Thoracic aorta (tissue), 2 donors: Measurements from ENCODE around the gene PTGFRN. TPM values are rescaled to one million over a fixed set of nuclear protein-coding genes. Genes with fewer than 3 reads are reported as not detected.

Experiments used
- ATAC-seq: fragments of 150-250 bp; one replicate; pipeline ENCODE4 v1.8.0; 2017; ENCODE audit warnings: low read depth; ENCODE audit not compliant: insufficient number of reproducible peaks, low FRiP score
- DNase-seq: peaks from one replicate; pipeline ENCODE4 v3.0.0-alpha.2; 2020; ENCODE audit warnings: low spot score
- H3K27ac ChIP-seq, 2 donors: fragments of 200-600 bp; sonication (generic); 1 replicate in 1 of 2; 2 replicates in 1 of 2; pipeline ENCODE4 v1.5.1; 2016; ENCODE audit warnings: mild to moderate bottlenecking in 2 of 2, moderate library complexity in 2 of 2
- H3K27me3 ChIP-seq: fragments of 200-600 bp; sonication (generic); replicated peaks from 2 replicates; pipeline ENCODE4 v1.6.0; 2016; ENCODE audit warnings: mild to moderate bottlenecking; ENCODE audit not compliant: insufficient read depth
- H3K36me3 ChIP-seq: fragments of 200-600 bp; sonication (generic); one replicate; pipeline ENCODE4 v1.5.1; 2016
- H3K4me1 ChIP-seq, 2 donors: fragments of 200-600 bp; sonication (generic); 1 replicate in 1 of 2; 2 replicates in 1 of 2; pipeline versions ENCODE4 v1.5.1 to v1.6.0; 2016; ENCODE audit warnings: low read depth in 2 of 2, mild to moderate bottlenecking in 1 of 2; ENCODE audit not compliant: control insufficient read depth in 1 of 2
- H3K4me3 ChIP-seq: fragments of 200-600 bp; sonication (generic); 2 replicates; pipeline ENCODE4 v1.5.1; 2016; ENCODE audit warnings: mild to moderate bottlenecking
- H3K9me3 ChIP-seq: fragments of 200-600 bp; sonication (generic); 2 replicates; pipeline ENCODE4 v1.5.1; 2016
- total RNA-seq, 2 donors: library from RNA; depleted of rRNA; stranded (reverse); fragments of >200 nt; gene quantifications; one replicate each; pipeline versions ENCODE4 v1.1.0 to v1.2.3, GENCODE V29; 2016
- TF ChIP-seq, protein P1 (sequence below): fragments of 200-600 bp; sonication (generic); IDR thresholded peaks from one replicate; pipeline ENCODE4 v1.5.1; 2019; ENCODE audit warnings: antibody characterized with exemption

Gene PTGFRN
- total RNA-seq, 2 donors from 2014 or later: 24.5 to 32.7 TPM

DNA sequence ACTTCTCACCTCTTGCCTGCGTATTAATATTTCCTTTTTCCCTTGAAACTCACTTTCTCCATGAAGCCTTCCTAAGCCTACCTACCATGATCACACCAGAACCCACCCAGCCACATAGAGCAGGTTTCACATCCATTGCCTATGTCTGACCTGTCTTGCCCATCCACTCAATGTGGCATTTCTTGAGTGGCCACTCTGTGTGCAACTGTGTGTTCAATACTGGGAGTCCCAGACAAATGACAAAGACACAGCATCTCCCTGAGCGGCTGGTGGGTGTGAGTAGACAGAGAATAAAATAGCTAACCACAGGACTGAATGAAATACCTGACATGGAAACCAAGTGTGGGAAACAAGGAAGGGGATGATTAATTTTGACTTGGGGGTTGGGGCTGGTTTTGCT lies 3.1 kb downstream of the PTGFRN start:
- TF ChIP-seq, protein P1, sequence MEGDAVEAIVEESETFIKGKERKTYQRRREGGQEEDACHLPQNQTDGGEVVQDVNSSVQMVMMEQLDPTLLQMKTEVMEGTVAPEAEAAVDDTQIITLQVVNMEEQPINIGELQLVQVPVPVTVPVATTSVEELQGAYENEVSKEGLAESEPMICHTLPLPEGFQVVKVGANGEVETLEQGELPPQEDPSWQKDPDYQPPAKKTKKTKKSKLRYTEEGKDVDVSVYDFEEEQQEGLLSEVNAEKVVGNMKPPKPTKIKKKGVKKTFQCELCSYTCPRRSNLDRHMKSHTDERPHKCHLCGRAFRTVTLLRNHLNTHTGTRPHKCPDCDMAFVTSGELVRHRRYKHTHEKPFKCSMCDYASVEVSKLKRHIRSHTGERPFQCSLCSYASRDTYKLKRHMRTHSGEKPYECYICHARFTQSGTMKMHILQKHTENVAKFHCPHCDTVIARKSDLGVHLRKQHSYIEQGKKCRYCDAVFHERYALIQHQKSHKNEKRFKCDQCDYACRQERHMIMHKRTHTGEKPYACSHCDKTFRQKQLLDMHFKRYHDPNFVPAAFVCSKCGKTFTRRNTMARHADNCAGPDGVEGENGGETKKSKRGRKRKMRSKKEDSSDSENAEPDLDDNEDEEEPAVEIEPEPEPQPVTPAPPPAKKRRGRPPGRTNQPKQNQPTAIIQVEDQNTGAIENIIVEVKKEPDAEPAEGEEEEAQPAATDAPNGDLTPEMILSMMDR: no peak
- Histone ChIP-seq H3K9me3 (no peaks in the 10 kb centered on the region), H3K4me1 (peaks cover 5 to 29% of the 10 kb centered on the region in 2 donors), H3K36me3 (no peaks in the 10 kb centered on the region), H3K4me3 (no peak overlapping the region), H3K27me3 (no peaks in the 10 kb centered on the region), H3K27ac (no peak overlapping the region)
- DNase-seq (no peak), ATAC-seq (no peak)

DNA sequence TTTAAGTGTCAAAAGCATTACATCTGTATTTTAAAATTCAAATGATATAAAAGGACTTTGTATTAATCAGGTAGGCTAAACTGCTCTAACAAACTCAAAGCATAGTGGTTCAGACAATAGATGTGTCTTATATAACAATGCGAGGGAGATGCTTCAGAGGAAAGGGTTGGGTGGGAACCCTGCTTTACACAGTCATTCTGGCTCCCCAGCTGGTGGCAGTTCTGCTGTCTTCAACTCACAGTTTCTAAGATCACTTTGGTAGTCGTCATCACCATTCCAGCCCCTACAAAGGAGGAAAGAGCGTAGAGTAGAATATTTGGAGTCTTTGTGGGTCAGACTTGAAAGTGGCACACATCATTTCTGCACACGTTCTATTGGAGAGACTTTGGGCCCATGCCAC lies 4.2 kb downstream of the PTGFRN start:
- Histone ChIP-seq H3K4me1 (peaks cover 5 to 29% of the 10 kb centered on the region in 2 donors), H3K4me3 (no peak overlapping the region), H3K27ac (no peak overlapping the region), H3K36me3 (no peaks in the 10 kb centered on the region), H3K9me3 (no peaks in the 10 kb centered on the region), H3K27me3 (no peaks in the 10 kb centered on the region)
- ATAC-seq (no peak), DNase-seq (no peak)
- TF ChIP-seq, protein P1: no peak

DNA sequence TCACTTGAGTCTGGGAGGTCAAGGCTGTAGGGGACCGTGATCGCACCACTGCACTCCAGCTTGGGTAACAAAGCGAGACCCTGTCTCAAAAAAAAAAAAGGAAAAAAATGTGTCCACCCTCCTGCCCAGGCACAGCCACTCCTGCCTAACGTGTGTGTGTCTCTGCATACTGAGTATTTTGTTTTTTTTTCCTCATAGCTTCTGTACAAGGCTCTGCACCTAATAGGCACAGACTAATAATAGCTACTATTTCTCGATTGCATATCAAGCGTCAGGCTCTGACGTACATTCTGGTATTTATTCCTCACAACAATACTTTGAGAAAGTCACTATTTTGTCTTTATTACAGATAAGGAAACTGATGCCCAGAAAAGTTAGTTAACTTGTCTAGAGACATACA lies 5.0 kb downstream of the PTGFRN start:
- no peak overlapping the region for H3K27ac ChIP-seq
- no peaks in the 10 kb centered on the region for H3K9me3 ChIP-seq
- TF ChIP-seq, protein P1: no peak
- no peak overlapping the region for H3K4me3 ChIP-seq
- DNase-seq: no peak
- no peaks in the 10 kb centered on the region for H3K27me3 ChIP-seq
- peaks cover 5 to 25% of the 10 kb centered on the region in 2 donors for H3K4me1 ChIP-seq
- no peak for ATAC-seq
- no peaks in the 10 kb centered on the region for H3K36me3 ChIP-seq

DNA sequence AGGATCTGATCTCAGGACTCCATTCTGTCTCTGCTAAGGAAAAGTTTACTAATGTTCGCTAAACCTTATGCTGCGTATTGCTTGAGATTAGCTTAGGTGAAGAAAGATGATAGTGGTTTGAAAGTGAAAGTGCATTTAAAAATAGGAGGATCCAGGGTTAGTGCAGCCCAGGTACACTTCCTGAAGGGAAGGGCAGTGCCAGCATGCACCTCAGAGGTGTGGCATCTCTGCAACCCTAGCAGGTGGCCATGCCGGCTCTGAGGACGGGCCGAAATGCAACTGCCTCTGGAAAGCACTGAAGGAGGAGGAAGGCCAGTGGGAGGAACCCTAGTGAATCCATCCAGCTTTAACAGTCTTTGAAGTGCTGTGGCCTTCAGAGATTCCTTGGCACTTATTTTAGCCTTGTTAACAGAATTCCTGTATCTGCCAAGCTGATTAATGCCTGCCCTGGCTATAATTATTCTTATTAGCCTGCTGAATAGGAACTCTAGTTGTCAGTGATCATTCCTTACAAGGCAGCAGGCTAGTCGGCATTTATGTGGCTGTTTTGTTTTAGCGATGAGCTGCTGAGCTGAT lies 5.5 kb downstream of the PTGFRN start:
- Histone ChIP-seq H3K4me3 (peak overlapping the region; percentile 38), H3K27me3 (no peaks in the 10 kb centered on the region), H3K9me3 (no peaks in the 10 kb centered on the region), H3K27ac (no peak overlapping the region), H3K36me3 (no peaks in the 10 kb centered on the region), H3K4me1 (peaks cover 5 to 25% of the 10 kb centered on the region in 2 donors)
- DNase-seq (no peak), ATAC-seq (no peak)
- TF ChIP-seq, protein P1: no peak

DNA sequence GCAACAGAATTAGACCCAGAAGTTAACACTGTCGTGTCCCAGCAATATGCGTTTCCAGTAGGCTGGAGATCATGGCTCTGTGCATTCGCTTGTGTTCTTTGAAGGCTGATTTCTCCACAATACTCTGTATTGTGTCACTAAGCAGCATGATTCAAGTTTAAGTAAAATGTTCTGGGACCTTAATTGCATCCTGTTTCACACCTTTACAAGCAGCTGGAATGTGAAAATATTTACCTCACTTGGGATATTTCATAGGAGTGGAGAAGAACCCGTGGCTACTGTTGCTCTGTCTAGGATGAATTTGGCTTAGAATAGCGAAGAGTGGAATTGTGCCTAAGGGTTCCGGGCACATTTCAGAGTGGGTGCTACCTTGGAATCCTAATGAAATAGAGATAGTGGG lies 6.3 kb downstream of the PTGFRN start:
- Histone ChIP-seq H3K4me1 (peaks cover 3 to 24% of the 10 kb centered on the region in 2 donors), H3K27me3 (no peaks in the 10 kb centered on the region), H3K36me3 (no peaks in the 10 kb centered on the region), H3K4me3 (no peak overlapping the region), H3K27ac (no peak overlapping the region), H3K9me3 (no peaks in the 10 kb centered on the region)
- no peak for DNase-seq
- TF ChIP-seq, protein P1: no peak
- ATAC-seq: no peak
